GM18526 (cell line): ENCODE measurements around the gene TGM1.

Experiments used
- POLR2A ChIP-seq: IDR thresholded peaks from 3 replicates; pipeline ENCODE4 v1.6.1; 2011; ENCODE audit not compliant: insufficient read length; ENCODE audit errors: extremely low read depth

TGM1 gene

DNA sequence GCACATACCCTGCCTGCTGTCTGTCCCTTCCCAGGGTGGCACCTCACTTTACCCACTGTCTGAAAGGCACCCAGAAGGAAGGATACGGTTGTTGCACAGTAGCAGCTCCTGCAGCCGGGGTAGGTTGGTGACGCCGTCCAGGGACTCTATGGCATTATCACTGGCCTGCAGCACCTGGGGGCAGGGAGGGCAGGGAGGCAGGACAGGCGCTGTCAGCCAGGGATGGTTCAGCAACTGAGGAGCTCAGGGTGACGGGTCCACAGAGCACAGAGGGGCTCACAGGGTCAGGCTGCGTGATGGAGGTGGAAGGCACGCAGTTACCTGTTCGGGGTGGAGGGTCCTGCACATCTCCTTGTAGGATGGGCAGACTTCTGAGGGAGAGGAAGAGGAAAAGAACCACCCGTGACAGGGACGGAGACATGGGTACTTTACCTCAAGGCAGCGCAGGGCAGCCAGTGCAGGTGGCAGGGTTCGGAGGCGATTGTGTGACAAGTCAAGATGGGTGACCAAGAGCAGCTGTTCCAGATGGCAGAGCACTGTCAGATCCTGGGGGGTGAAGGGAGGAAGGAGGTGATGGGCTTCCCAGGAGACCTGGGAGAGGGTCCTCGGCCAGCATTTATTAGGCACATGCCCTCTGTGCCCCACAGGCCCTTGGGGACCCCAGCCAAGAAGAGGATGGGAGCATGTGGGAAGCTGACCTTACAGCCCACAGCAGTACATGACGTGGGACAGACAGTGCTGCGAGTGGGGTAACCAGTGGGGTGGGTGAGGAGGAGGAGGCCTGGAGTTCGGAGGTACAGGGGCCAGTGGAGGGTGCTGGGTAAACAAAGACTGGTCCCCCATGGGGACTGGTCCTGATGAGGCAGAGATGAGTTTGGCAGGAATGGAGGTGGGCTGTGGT, 3.6 kb upstream of the TGM1 start:
- TF ChIP-seq POLR2A: no peak

DNA sequence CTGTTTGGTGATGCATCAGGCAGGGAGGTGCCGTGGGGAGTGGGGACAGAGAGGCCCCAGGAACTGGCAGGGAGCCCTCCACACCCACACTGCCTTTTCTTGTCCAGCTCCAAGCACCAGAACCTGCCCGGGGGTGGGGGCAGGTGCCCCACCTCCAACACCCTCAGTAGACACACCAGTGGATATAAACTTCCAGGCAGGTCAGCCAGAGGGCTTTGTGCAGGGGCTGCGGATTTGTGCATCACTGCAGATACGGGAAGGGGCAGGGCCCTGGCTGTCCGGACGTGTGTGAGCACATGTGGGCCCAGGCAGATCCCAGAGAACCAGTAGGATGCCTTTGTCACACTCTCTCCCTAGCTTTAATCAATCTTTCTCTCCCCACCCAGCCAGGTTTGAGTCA, 1.3 kb upstream of the TGM1 start:
- TF ChIP-seq POLR2A: no peak

DNA sequence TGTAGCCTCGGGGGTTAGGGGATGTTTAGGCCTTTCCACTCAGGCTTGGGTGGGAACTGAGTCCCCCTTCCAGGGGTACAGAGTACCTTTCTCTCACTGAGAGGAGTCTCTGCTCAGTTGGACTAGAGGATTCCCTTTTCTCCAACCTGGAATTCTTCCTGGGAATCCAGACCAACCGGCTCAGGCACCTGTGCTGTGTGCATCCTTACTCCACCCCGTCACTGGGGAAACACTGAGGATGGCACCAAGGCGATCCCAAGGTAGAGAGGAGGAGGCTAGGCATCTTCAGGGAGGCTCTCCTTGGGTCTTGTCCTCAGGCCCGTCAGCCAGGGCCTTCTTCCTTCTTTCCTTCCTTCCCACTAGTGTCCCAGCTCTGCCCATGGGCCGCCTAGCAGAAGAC, 871 bp upstream of the TGM1 start:
- no peak for TF ChIP-seq POLR2A

DNA sequence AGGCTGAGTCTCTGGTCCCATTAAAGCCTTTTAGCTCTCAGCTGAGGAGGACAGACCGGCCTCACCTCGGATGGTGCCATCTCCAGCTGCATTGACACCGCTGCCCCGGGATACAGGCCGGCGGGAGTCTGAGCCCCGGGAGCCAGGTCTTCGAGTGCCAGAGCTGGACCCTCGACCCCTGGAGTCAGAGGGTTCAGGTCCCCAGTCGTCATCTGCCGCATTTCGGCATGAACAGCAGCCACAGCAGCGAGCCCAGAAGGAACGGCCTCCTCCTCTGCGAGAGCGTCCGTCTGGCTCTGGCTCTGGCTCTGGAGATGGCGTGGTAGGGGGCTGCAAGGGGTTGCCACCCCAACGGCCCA, 1.0 kb downstream of the TGM1 start:
- TF ChIP-seq POLR2A: no peak

DNA sequence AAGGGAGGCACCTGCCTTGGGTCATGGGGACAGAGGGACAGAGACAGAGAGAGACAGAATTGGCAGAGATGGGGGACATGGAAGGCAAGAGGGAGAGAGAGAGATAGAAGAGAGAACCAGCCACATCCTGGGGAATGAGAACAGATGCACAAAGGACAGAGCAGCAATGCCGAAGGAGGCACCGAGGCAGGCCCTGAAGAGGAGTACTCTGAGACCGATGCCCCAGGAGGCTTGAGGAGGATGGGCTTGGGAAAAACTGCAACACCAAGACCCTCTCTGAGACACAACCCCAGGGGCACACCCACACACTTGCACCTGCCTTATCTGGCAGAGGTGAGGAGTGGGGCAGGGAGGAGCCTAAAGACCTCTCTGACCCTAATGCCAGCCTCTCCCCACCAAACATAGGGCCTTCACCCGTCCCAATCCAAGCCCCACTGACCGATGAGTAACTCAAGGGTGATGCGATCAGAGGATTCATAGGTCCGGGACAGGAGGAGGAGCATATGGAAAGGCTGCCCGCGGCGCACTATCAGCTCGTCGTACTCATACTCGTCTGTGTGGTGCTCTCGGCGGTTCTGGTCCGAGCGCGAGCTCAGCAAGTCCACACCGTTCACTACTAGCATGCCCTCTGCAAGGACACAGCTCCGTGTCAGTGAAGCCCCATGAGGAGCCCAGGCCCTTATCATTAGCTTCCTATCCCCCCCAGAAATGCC, 1.6 kb downstream of the TGM1 start:
- TF ChIP-seq POLR2A: no peak

DNA sequence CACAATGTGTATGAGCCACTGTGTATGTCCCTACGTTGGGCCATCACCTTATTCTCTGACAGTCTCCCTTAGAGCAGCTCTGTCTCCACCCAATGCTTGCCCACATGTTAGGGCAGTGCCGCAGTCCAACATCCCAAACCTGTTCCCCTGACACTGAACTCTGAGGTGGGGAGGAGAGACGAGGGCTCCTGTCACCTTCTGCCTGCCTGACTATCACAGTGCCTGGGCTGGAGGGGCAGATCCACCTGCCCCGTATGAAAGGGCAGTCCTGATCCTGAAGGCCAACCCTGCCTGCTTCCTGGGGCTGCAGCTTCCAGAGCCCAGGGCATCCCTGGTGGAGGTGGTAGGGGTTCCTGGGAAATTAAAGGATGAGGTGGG, 2.2 kb downstream of the TGM1 start:
- TF ChIP-seq POLR2A: no peak

DNA sequence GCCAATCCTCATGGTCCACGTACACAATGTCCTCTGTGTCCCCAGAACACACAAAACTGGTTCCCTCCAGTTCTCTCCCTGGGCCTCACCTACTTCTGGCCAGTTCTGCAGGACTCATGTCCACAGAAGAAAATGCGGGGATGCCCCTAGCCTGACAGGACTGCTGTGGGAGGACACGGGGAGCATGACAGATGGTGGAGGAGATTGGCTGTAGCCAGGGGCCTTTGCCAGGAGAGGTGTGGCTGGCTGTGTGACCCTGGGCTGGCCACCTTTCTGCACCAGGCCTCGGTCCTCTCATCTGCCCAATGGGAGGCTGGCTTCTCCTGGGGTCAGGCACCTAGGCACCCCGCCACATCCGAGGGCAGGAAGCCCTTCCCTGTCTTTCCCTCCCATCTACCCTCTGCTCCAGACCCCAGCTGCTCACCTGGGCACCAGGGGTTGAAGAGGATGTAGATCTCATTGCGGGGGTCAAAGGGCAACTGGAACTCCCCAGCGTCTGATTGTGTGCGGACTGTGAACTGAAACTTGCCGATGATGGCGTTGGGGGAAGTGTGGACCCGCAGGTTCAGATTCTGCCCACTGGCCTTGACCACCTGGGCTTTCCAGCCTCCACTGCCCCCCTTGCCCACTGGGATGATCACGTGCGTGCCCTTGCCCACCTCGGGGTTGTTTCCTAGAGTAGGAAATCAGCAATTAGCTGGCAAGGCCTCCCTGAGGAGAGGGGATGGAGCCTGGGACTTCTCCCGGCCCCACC, 2.8 kb downstream of the TGM1 start:
- TF ChIP-seq POLR2A: no peak

DNA sequence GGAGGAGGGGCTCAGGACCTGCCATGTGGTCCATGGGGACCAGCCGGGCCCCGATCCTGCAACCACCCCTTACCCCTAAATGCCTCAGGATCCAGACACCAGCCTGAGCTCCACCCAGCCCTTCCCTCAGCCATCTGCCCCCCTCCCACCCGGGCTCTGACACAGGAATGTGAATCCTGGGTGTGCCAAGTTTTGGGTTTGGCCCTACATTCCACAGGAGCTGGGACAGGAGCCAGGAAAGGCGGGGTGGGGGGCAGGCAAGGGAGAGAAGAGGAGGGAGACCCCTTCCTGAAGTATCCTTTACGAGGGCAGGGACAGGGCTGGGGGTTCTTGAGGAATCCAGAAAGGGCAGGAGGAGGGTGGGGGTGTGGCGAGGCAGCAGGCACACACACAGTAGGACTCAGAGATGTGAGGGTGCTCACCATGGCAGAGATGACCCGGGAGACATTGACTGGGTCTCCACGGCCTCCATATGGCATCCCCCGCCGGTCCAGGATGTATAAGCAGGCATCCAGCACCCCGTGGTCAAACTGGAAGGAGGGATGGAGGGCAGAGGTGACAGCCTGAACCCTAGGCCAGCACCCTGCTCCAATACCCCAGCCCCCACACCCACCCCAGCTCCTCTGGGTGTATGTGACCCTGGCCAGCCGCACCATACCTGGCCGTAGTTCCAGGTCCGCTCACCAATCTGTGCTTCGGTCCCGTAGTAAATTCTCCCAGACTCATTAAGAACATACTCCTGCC, 3.5 kb downstream of the TGM1 start:
- no peak for TF ChIP-seq POLR2A

DNA sequence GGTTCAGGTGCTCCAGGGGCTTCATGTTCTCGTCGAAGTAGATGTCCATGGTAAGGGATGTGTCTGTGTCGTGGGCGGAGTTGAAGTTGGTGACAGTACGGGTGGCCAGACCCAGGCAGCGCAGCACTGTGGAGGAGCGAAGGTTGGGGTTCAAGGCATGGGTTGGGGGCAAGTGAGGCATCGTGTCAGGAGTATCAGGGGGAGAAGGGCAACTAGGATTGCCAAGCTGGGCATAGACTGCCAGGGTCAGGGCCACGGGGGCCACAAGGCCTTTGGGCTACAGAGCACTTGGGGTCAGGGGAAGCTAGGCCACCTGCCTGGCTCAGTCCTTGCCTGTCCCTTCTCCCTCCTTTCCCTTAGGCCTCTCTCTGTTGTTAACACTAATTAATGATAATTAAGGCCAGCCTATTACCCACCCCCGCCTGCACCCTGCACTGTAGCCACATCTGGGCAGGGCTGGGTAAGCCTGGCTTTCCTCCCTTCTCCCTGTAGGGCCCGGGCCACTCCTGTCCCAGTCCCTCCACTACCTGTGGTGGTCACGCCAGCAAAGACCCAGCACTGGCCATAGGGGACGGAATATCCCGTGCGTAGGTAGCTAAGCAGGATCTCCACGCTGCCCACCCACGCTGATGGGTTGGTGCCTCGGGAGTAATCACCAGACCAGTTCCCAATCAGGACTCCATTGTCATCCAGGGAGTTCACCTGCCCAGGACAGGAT, 4.3 kb downstream of the TGM1 start:
- TF ChIP-seq POLR2A: no peak

DNA sequence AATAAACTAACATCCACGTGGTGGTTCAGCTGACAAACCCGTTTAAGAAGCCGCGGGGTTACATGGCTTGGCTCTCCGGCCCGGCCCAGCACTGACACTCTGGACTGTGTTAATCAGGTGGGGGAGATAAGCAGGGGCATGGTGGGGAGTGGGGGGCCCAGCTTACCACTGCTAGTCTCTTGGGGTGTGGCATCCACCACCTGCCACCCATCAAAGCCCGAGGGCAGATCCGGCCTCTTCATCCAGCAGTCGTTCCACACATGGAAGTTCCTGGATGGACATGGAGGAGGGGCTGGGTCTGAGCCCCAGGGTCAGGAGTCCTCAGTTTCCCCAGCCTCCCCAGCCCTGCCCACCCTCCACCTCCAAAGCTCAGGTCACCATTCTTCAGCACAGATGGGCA, 4.9 kb downstream of the TGM1 start:
- no peak for TF ChIP-seq POLR2A

DNA sequence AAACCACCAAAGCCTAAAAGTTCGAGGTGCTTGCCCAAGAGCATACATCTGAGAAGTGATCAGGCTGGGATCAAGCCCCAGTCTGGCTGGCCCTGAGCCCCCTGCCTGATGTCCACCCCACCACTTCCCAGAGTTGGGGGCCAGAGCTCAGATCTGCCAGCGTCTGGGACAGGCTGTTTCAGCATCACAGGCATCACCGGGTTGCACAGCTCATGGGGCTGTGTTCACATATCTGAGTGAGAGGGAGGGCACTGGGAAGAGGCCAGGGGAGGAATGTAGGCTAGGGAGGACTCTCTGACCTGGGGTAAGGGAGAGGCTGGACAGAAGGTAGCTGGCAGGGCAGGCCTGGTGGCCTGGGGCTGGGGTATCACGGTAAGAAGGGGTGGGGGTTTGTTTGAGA, 6.0 kb downstream of the TGM1 start:
- TF ChIP-seq POLR2A: no peak

DNA sequence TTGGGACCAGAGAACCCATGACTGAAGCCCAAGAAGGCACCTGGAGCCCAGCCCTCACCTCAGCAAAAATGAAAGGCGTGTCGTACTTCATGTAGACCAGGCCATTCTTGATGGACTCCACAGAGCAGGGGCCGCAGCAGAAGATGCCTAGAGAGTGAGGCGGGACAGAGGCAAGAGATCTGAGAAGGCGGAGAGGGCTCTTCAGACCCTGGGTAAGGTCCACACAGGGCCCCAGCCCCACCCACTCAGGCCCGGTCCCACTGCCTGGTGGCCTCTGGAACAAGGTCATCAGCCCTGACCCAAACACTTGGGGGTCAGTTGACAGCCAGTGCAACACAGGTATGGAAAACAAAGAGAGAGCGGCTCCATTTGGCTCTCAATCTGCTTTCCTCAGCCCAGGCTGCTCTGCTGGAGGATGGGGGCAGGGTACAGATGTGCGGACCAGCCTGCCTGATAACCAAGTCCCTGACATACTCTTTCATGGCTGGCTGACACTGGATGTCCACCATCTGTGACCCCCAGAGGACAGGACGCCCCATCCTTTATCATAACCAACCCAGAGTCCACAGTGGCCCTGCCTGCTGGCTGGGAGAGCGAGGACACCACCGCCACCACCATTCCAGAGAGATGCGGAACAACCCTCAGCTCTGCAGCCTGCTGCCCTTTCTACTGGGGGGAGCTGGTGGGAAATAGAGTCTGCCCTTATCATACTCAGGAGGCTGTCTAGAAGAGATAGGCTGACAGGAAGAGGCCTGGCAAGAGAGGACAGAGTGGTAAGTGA, 6.9 kb downstream of the TGM1 start:
- TF ChIP-seq POLR2A: no peak

DNA sequence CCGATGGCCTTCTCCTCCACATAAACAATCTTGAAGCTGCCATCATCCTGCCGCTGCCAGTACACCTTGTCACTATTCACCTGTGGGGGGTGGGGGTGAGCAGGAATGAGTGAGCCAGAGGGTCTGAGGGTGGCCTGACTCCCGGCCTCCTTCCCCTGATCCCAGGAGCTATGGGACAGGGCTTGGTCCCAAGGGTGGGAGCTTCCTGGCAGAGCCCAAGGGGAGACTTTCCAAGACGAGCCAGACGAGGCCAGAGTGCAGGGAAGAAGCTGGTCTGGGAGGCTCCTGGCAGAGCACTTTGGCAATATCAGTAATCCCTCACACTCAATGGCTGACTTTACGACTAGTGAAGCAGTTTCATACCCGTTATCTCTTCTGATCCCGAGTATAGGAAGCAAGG, 7.5 kb downstream of the TGM1 start:
- TF ChIP-seq POLR2A: no peak
